DND-41 (cell line): ENCODE data around the gene SMIM41.

Experiments
- EZH2 ChIP-seq: IDR thresholded peaks from 3 replicates; pipeline ENCODE4 v1.6.1; 2012; ENCODE audit warnings: borderline replicate concordance, low read depth, mild to moderate bottlenecking, moderate library complexity, low read length, inconsistent platforms; ENCODE audit not compliant: severe bottlenecking
- TF ChIP-seq, protein P1 (sequence below): IDR thresholded peaks from 2 replicates; pipeline ENCODE4 v1.5.1; 2012; ENCODE audit warnings: borderline replicate concordance, low read length, moderate library complexity, mild to moderate bottlenecking; ENCODE audit not compliant: poor library complexity, severe bottlenecking; ENCODE audit errors: extremely low read depth

- TF ChIP-seq, protein P1, sequence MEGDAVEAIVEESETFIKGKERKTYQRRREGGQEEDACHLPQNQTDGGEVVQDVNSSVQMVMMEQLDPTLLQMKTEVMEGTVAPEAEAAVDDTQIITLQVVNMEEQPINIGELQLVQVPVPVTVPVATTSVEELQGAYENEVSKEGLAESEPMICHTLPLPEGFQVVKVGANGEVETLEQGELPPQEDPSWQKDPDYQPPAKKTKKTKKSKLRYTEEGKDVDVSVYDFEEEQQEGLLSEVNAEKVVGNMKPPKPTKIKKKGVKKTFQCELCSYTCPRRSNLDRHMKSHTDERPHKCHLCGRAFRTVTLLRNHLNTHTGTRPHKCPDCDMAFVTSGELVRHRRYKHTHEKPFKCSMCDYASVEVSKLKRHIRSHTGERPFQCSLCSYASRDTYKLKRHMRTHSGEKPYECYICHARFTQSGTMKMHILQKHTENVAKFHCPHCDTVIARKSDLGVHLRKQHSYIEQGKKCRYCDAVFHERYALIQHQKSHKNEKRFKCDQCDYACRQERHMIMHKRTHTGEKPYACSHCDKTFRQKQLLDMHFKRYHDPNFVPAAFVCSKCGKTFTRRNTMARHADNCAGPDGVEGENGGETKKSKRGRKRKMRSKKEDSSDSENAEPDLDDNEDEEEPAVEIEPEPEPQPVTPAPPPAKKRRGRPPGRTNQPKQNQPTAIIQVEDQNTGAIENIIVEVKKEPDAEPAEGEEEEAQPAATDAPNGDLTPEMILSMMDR = no peak
- TF ChIP-seq EZH2 = no peak
These were observed at the start of gene SMIM41 for GRCh38 chr12:52079576-52080402.
